ENCODE results near the gene SPG11. TPM values are rescaled to one million over a fixed set of nuclear protein-coding genes. Genes with fewer than 3 reads are reported as not detected.
A peak's percentile ranks its signal among the peaks of the same experiment; 100 is the strongest.

SPG11 gene
- total and polyA plus RNA-seq, 9 of the 15 experiments (the other 6 are each of a cell fraction or from before 2014, with no cell fraction given), result 23.3 to 71.2 (median 45.6) TPM

- no peak for TF ChIP-seq CLOCK (CRISPR knock-in tag; IDR thresholded peaks at IDR 0.05; ENCODE audit: borderline replicate concordance)
- no peak for TF ChIP-seq CTCF (IDR thresholded peaks at IDR 0.05 in 2 of 3, conservative IDR thresholded peaks at IDR 0.05 in 1 of 3; ENCODE audit: insufficient read depth in 2 of 3, low read depth in 1 of 3, low read length in 3 of 3)
- TF ChIP-seq ZNF24 (IDR thresholded peaks at IDR 0.05), result no peak
- peak; percentile 68; the same call in 1 of the 2 replicates for TF ChIP-seq ARID4B (CRISPR knock-in tag; IDR thresholded peaks at IDR 0.05)
- TF ChIP-seq SMARCC2 (IDR thresholded peaks at IDR 0.05; ENCODE audit: low read depth), result no peak
- TF ChIP-seq SNRNP70 (optimal IDR thresholded peaks at IDR 0.05; ENCODE audit: low read depth, low read length), result no peak
- no peak for TF ChIP-seq ZNF140 (CRISPR knock-in tag; IDR thresholded peaks at IDR 0.05)
- no peak for TF ChIP-seq TAL1 (IDR thresholded peaks at IDR 0.05)
- no peak for TF ChIP-seq CHAMP1 (IDR thresholded peaks at IDR 0.05)
- TF ChIP-seq NR2C2 (CRISPR knock-in tag; IDR thresholded peaks at IDR 0.05), result no peak
- TF ChIP-seq NR2C2 (tag; IDR thresholded peaks at IDR 0.05), result no peak
- TF ChIP-seq BRF2 (IDR thresholded peaks at IDR 0.05; ENCODE audit: borderline replicate concordance, insufficient read depth, insufficient read length), result no peak
- no peak for TF ChIP-seq ELF4 (CRISPR knock-in tag; IDR thresholded peaks at IDR 0.05)
- peak; percentile 70 for TF ChIP-seq POLR2H (tag; IDR thresholded peaks at IDR 0.05; ENCODE audit: low read depth)
These were observed 126.3 kb downstream of the SPG11 start, which contains the start of gene EIF3J (continued) for GRCh38 chr15:44536962-44537734.

Measured in K562 (cell line).